ENCODE data around the gene TRPM8. TPM values are rescaled to one million over a fixed set of nuclear protein-coding genes. Genes with fewer than 3 reads are reported as not detected.
A peak's percentile ranks its signal among the peaks of the same experiment; 100 is the strongest.

TRPM8 gene
- total RNA-seq, 1 donor from 2014 or later = not detected

DNA sequence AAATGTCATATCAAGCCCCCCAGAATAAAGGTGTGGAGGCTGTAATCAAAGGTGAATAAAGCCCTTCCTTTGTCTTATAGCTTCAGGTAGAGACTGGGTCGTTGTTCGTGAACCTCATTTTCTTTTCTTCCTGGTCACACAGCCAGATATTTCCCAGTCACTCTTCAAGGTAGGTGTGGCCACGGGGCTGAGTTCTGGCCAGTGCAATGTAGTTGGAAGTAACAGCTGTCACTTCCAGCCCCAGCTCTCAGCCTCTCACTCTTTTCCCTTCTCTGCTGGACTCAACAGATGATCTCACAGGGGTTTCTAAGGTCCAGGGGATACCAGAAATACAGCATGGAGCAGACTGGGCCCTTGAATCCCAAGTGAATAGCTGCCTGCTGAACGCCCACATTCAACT is 15.8 kb upstream of the TRPM8 start:
- Mint-ChIP-seq H3K27me3 (ENCODE audit: low read depth) (peaks cover 71% of the 10 kb centered on the region), H3K4me3 (no peak overlapping the region), H3K4me1 (no peaks in the 10 kb centered on the region), H3K9me3 (peaks cover 9% of the 10 kb centered on the region), H3K36me3 (no peaks in the 10 kb centered on the region), H3K27ac (no peak overlapping the region)
- DNase-seq (ENCODE audit: low spot score in 2 of 2, unreplicated experiment in 2 of 2) = no peak
- no peak for TF ChIP-seq CTCF (IDR thresholded peaks at IDR 0.05; ENCODE audit: unreplicated experiment)

DNA sequence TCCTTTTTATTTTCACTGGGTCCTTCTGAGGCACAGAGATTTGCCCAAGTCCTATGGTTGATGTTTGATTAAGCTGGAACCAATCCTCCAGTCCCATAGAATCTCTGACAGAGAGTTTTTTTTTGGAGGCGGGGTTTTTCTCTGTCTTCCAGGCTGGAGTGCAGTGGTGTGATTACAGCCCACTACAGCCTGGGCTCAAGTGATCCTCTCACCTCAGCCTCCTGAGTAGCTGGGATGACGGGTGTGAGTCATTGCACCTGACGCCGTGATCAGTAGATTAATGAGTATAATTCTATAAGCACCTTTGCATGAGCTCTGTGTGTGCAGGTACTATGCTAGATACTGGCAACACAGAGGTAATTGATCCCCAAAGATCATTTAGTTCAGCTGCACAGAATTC is 15.3 kb upstream of the TRPM8 start:
- no peak for DNase-seq (ENCODE audit: low spot score in 2 of 2, unreplicated experiment in 2 of 2)
- H3K27me3 Mint-ChIP-seq (ENCODE audit: low read depth) = peaks cover 68% of the 10 kb centered on the region

DNA sequence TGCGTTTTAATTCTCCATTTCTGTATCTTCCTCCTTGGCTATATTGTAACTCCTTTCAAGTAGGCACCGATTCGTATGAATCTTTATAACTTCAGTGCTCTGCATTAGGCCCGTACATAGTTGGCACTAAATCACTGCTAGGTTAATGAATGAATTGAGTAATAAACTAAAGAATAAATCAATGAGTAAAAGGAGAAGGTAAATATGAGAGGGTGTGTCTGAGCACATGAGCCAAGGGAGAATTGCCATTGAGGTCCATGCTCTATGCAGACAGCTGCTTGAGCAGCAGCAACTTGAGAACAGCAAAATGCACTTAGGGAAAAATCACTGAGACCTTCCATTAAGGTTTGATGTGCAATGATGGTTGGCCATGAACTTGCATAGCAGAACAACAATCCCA is 11.2 kb upstream of the TRPM8 start:
- DNase-seq (ENCODE audit: low spot score in 2 of 2, unreplicated experiment in 2 of 2) = no peak
- H3K27ac Mint-ChIP-seq = no peak overlapping the region

More for the DNA sequence above, 15.3 kb upstream of the TRPM8 start:
- peaks cover 10% of the 10 kb centered on the region for H3K9me3 Mint-ChIP-seq
- no peaks in the 10 kb centered on the region for H3K4me1 Mint-ChIP-seq
- no peaks in the 10 kb centered on the region for H3K36me3 Mint-ChIP-seq
- TF ChIP-seq CTCF (IDR thresholded peaks at IDR 0.05; ENCODE audit: unreplicated experiment) = no peak
- no peak overlapping the region for H3K4me3 Mint-ChIP-seq
- no peak overlapping the region for H3K27ac Mint-ChIP-seq

GRCh38 chr2:233907627-233908026 is 9.5 kb upstream of the TRPM8 start:
- peaks cover 49% of the 10 kb centered on the region for H3K27me3 Mint-ChIP-seq (ENCODE audit: low read depth)
- DNase-seq (ENCODE audit: low spot score in 2 of 2, unreplicated experiment in 2 of 2) = no peak
- H3K4me1 Mint-ChIP-seq = no peaks in the 10 kb centered on the region

More for the DNA sequence above, 11.2 kb upstream of the TRPM8 start:
- peaks cover 15% of the 10 kb centered on the region for H3K9me3 Mint-ChIP-seq
- H3K36me3 Mint-ChIP-seq = no peaks in the 10 kb centered on the region
- H3K27me3 Mint-ChIP-seq (ENCODE audit: low read depth) = peaks cover 59% of the 10 kb centered on the region
- no peak overlapping the region for H3K4me3 Mint-ChIP-seq
- TF ChIP-seq CTCF (IDR thresholded peaks at IDR 0.05; ENCODE audit: unreplicated experiment) = no peak
- no peaks in the 10 kb centered on the region for H3K4me1 Mint-ChIP-seq

DNA sequence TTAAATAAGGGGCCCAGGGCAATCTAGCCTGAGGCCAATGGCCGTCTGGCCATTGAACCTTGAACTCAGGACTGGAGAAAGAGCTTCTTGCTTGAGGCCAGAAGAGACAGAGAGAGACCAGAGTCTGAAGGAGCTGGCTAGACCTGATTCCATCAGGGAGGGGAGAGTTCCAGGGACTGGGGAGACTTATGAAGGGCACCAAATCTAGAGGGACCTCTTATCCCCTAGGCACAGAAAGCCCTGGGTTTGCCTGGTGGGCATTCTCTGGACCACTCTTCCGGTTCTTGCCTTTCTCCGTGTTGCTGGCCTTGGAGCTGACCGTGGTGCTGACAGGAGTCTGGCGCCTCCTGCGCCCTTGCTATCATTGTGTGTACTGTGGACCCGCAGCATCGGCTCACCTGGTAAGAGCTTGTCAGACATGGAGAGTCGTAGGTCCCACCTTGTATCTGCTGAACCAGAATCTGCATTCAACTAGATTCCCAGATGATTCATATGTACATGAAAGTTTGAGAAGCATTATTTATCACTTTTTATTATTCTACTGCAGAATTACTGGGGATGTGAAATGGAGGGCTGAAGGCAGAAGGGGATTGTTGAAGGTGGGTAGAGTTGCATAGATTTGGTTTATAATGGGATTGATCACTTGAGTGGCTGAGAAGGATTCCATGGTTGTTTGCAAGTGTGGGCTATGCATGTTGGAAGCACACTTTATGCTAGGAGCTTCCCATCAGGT is 4.3 kb upstream of the TRPM8 start:
- no peaks in the 10 kb centered on the region for H3K9me3 Mint-ChIP-seq
- peak; percentile 47 to 78 for DNase-seq (ENCODE audit: low spot score in 2 of 2, unreplicated experiment in 2 of 2)
- H3K27ac Mint-ChIP-seq = no peak overlapping the region
- H3K36me3 Mint-ChIP-seq = no peaks in the 10 kb centered on the region
- peaks cover 53% of the 10 kb centered on the region for H3K27me3 Mint-ChIP-seq (ENCODE audit: low read depth)
- TF ChIP-seq CTCF (IDR thresholded peaks at IDR 0.05; ENCODE audit: unreplicated experiment) = no peak
- H3K4me1 Mint-ChIP-seq = no peaks in the 10 kb centered on the region
- no peak overlapping the region for H3K4me3 Mint-ChIP-seq

More at GRCh38 chr2:233907627-233908026, 9.5 kb upstream of the TRPM8 start:
- TF ChIP-seq CTCF (IDR thresholded peaks at IDR 0.05; ENCODE audit: unreplicated experiment) = no peak
- H3K9me3 Mint-ChIP-seq = peaks cover 15% of the 10 kb centered on the region
- H3K4me3 Mint-ChIP-seq = no peak overlapping the region
- no peak overlapping the region for H3K27ac Mint-ChIP-seq
- no peaks in the 10 kb centered on the region for H3K36me3 Mint-ChIP-seq
